ENCODE data around the gene LYZL2. TPM values are rescaled to one million over a fixed set of nuclear protein-coding genes. Genes with fewer than 3 reads are reported as not detected.
"Not testable (repeated sequence)": the region's sequence is repeated elsewhere in the genome, so short reads cannot be mapped to it uniquely, and the experiment has no call there.

The LYZL2 gene
- total RNA-seq, 8 experiments from 2014 or later = not detected

- in situ Hi-C loops (cut with MboI; ENCODE audit: low pct_unique_long_range_greater_than_20kb in 2 of 9, low sequenced_read_pairs in 9 of 9, unreplicated experiment in 9 of 9) = loop anchor here in 5 of 9 experiments (25.0 kb wide), 2 partner anchors 185 to 585 kb away; no protein-coding TSS in a partner anchor
- WGBS, 10 experiments = 87 to 93% methylated on average over 3 of the region's 7 CpGs; no CpG with 5 or more reads in 8 of the 10 experiments
Measured at GRCh38 chr10:30597433-30597824, 32.1 kb downstream of the LYZL2 start.

DNA sequence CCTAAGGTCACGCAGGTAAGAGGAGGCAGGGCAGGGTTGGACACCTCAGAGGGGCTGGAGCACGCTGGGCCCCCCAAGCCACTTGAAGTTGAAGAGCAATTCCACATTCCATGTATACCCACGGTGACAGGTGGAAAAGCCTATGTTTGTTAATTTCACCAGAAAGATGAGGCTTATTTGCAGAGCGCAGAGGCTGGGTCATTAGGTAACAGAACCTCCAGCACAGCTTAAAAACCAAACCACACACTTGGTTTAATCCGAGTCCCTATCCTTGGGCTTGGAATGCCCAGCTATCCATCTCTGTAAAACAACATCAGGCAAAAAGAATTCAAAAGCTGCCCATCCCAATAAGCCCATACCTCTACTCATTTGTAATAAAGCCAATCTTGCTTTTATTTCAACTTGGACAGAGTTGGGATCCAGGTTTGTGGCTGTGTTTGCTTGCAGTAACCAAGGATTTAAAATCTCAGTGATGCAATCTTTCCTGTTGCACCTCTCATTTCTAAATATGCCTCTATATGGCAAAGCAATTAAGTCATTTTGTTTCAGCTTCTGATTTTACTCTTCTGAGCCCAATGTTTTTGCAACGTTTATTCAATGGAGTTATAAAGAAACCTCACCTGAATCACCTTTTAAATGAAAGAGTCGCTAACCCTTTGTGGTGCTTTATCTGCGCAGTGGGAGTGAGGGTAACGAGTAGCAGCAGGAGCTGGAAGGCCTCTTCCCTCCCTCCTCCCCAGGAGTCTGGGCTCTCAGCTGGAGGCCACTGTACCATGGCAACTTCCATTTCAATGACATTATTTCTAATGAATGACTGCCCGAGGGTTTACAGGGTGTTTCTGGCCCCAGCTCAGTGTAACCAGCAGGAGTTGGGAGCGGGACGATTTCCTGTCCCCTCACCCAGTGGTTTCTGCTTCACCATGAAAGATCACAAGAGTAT is 32.8 kb downstream of the LYZL2 start:
- peak in 5 of 8 experiments; percentile 93 to 98 (median 97) for ATAC-seq (replicated peaks in 6 of 8)
- WGBS, 10 experiments = 75% methylated on average over 2 of the region's 12 CpGs; no CpG with 5 or more reads in 9 of the 10 experiments
- not testable (repeated sequence) for H3K27ac ChIP-seq, H3K4me3 ChIP-seq
- peaks cover 12 to 24% of the 10 kb centered on the region in 2 donors for H3K4me1 ChIP-seq (replicated peaks in 1 of 2)
- in situ Hi-C loops (cut with MboI; ENCODE audit: low pct_unique_long_range_greater_than_20kb in 2 of 9, low sequenced_read_pairs in 9 of 9, unreplicated experiment in 9 of 9) = loop anchor here in 5 of 9 experiments (25.0 kb wide), 2 partner anchors 184 to 584 kb away; no protein-coding TSS in a partner anchor

More at GRCh38 chr10:30597433-30597824, 32.1 kb downstream of the LYZL2 start:
- H3K4me1 ChIP-seq (replicated peaks in 1 of 2) = peaks cover 12 to 24% of the 10 kb centered on the region in 2 donors
- H3K4me3 ChIP-seq, H3K27ac ChIP-seq: not testable (repeated sequence)
- peak in 5 of 8 experiments; percentile 8 to 23 (median 12) for ATAC-seq (replicated peaks in 6 of 8)

DNA sequence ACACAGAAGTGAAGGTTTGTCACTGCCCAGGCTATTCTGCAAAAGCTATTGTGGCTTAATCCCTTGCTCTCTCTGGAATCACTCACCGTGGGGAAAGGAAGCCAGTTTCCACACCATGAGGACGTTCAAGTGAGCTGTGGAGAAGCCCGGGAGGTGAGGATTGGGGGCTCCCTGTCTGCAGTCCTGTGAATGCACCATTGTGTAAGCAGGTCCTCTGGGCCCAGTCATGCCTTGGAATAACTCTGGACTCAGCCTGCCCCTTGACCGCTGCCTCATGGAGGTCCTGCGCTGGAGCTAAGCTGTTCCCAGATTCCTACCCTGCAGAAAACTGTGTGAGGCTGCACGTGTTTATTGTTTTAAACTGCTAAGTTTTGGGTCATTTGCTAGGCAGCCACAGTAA is 33.5 kb downstream of the LYZL2 start:
- ATAC-seq (replicated peaks in 6 of 8) = no peak
- H3K4me1 ChIP-seq (replicated peaks in 1 of 2) = peaks cover 12 to 24% of the 10 kb centered on the region in 2 donors
- no peak overlapping the region for H3K27ac ChIP-seq
- WGBS, 10 experiments = 0 to 100% (median 61%) methylated on average over 1 to 3 of the region's 6 CpGs; no CpG with 5 or more reads in 3 of the 10 experiments
- in situ Hi-C loops (cut with MboI; ENCODE audit: low pct_unique_long_range_greater_than_20kb in 2 of 9, low sequenced_read_pairs in 9 of 9, unreplicated experiment in 9 of 9) = loop anchor here in 5 of 9 experiments (25.0 kb wide), 2 partner anchors 184 to 584 kb away; no protein-coding TSS in a partner anchor
- H3K4me3 ChIP-seq = no peak overlapping the region

DNA sequence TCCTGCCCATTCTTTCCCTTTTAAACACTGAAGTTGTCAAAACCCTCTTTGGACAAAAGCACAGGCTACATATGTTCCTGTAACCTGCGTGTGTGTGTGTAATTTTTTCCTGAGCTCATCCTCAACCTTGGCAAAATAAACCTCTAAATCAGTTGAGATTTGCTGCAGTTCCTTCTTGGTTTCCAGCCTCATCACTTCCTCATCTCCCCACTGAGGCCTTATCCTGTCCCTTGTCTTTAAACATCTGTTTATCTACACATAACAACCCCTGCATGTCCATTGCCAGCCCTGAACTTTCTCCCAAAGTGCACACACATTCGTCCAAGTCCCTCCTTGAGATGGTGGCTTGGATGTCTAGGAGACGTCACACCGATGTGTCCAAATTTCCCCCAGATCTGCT is 35.5 kb downstream of the LYZL2 start:
- ATAC-seq (replicated peaks in 6 of 8) = no peak
- Histone ChIP-seq H3K4me3 (no peak overlapping the region), H3K4me1 (replicated peaks in 1 of 2) (peaks cover 12 to 24% of the 10 kb centered on the region in 2 donors), H3K27ac (no peak overlapping the region)
- WGBS, 10 experiments = 40 to 89% (median 60%) methylated on average over 1 to 4 of the region's 4 CpGs; no CpG with 5 or more reads in 1 of the 10 experiments
- in situ Hi-C loops (cut with MboI; ENCODE audit: low pct_unique_long_range_greater_than_20kb in 2 of 9, low sequenced_read_pairs in 9 of 9, unreplicated experiment in 9 of 9) = loop anchor here in 5 of 9 experiments (25.0 kb wide), 2 partner anchors 182 to 582 kb away; no protein-coding TSS in a partner anchor

DNA sequence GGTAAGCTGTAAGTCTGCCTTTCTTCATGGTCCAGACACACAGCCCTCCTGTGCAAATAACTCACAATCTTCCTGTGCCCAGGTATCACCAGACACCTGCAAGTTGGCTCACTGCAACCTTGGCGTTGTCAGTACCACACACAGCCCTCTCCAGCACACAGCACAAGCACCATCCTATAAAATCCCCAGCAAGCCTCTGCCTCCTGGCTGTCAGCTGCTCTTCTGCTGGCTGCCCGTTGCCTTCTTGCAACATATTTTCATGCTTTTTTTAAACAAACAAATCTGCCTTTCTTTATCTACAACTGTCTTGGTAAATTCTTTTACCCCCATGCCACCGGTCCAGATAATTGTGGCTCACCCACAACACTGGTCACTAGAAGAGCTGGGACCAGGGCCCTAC is 36.8 kb downstream of the LYZL2 start:
- not testable (repeated sequence) for ATAC-seq (replicated peaks in 6 of 8); H3K27ac ChIP-seq; H3K4me3 ChIP-seq
- 50 to 80% (median 62%) methylated on average over 1 to 3 of the region's 3 CpGs; no CpG with 5 or more reads in 6 of the 10 experiments for whole genome bisulfite sequencing, 10 experiments
- in situ Hi-C loops (cut with MboI; ENCODE audit: low pct_unique_long_range_greater_than_20kb in 2 of 9, low sequenced_read_pairs in 9 of 9, unreplicated experiment in 9 of 9) = loop anchor here in 5 of 9 experiments (25.0 kb wide), 2 partner anchors 180 to 580 kb away; no protein-coding TSS in a partner anchor
- peaks cover 12 to 20% of the 10 kb centered on the region in 2 donors for H3K4me1 ChIP-seq (replicated peaks in 1 of 2)

DNA sequence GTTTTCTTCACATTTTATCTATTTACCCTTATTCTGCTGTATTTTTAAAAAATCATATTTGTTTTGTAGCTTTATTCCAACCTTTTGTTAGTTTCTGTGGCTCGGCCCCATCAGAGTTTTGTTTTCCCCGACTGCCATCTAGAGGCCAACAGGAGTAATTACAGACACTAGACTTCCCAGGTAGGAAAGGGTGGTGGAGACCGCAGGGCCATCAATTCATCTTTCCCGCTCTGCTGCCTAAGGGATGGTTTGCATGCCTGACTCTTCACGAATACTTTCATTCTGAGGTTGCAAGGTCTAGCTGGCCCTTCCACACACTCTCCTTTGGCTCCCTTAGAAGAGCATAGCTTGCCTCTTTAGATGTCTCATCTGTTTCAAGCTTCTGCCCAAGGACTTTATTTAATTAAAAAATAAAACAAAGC is 38.3 kb downstream of the LYZL2 start:
- WGBS, 10 experiments = 0 to 8% (median 1%) methylated on average over 2 to 5 of the region's 5 CpGs
- no peak overlapping the region for H3K27ac ChIP-seq
- peak; percentile 52 to 75 (median 68) for ATAC-seq (replicated peaks in 6 of 8)
- H3K4me1 ChIP-seq (replicated peaks in 1 of 2) = peaks cover 3 to 7% of the 10 kb centered on the region in 2 donors
- H3K4me3 ChIP-seq = no peak overlapping the region
- in situ Hi-C loops (cut with MboI; ENCODE audit: low pct_unique_long_range_greater_than_20kb in 2 of 9, low sequenced_read_pairs in 9 of 9, unreplicated experiment in 9 of 9) = loop anchor here in 5 of 9 experiments (25.0 kb wide), 2 partner anchors 179 to 579 kb away; no protein-coding TSS in a partner anchor

DNA sequence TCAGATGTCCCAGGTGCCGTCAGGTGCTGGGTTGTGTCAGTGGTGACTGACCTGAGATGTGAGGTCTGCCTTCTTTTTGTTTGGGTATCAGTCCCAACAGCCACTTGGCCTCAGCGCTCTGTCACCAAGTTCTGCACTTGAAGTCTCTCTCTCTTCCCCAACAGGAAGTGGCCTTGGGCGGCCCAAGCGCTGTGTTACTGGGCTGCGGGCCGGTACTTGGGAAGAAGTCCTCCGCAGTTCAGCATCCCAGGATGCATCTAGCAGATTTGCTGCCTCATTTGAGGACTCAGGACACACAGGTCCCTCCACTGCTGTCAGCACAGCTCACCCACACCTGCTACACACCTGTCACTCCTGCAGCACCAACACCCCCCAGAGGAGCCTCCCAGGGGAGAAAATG is 40.1 kb downstream of the LYZL2 start:
- no peak overlapping the region for H3K4me3 ChIP-seq
- ATAC-seq (replicated peaks in 6 of 8) = no peak
- in situ Hi-C loops (cut with MboI; ENCODE audit: low pct_unique_long_range_greater_than_20kb in 2 of 9, low sequenced_read_pairs in 9 of 9, unreplicated experiment in 9 of 9) = loop anchor here in 6 of 9 experiments (10.0 to 25.0 kb wide), 3 partner anchors 177 to 577 kb away; no protein-coding TSS in a partner anchor
- H3K4me1 ChIP-seq (replicated peaks in 1 of 2) = peaks cover 0 to 2% of the 10 kb centered on the region in 2 donors
- 54 to 100% (median 96%) methylated on average over 1 to 7 of the region's 7 CpGs; no CpG with 5 or more reads in 3 of the 10 experiments for WGBS, 10 experiments
- no peak overlapping the region for H3K27ac ChIP-seq

GRCh38 chr10:30587522-30588031 is 42.0 kb downstream of the LYZL2 start:
- peak in 4 of 8 experiments; percentile 24 to 65 (median 44) for ATAC-seq (replicated peaks in 6 of 8)

DNA sequence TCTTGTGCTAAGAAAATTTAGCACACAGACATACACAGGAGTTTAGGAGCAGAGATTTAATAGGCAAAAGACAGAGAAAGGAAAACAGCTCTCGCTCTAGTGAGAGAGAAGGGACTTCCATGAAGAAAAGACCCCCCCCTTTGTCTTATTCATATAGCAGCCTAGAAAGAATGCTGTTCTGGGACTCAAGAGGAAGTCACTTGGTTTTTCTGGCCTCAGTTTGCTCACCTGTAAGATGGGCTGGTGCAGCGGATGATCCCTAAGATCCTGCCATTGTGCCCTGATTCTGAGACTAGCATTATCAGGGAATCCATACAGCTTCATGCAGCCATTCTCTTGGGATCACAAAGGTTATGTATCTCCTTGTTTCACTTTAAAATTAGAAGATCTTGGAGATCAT is 42.7 kb downstream of the LYZL2 start:
- H3K4me3 ChIP-seq = no peak overlapping the region
- H3K4me1 ChIP-seq (replicated peaks in 1 of 2) = no peaks in the 10 kb centered on the region
- no peak for ATAC-seq (replicated peaks in 6 of 8)
- 80 to 100% (median 100%) methylated on average over 1 to 2 of the region's 2 CpGs; no CpG with 5 or more reads in 4 of the 10 experiments for WGBS, 10 experiments
- H3K27ac ChIP-seq = no peak overlapping the region
- in situ Hi-C loops (cut with MboI; ENCODE audit: low pct_unique_long_range_greater_than_20kb in 2 of 9, low sequenced_read_pairs in 9 of 9, unreplicated experiment in 9 of 9) = loop anchor here in 6 of 9 experiments (10.0 to 25.0 kb wide), 3 partner anchors 175 to 575 kb away; no protein-coding TSS in a partner anchor

More at GRCh38 chr10:30587522-30588031, 42.0 kb downstream of the LYZL2 start:
- H3K27ac ChIP-seq = no peak overlapping the region
- no peaks in the 10 kb centered on the region for H3K4me1 ChIP-seq (replicated peaks in 1 of 2)
- in situ Hi-C loops (cut with MboI; ENCODE audit: low pct_unique_long_range_greater_than_20kb in 2 of 9, low sequenced_read_pairs in 9 of 9, unreplicated experiment in 9 of 9) = loop anchor here in 6 of 9 experiments (10.0 to 25.0 kb wide), 3 partner anchors 175 to 575 kb away; no protein-coding TSS in a partner anchor
- WGBS, 10 experiments = 35 to 100% (median 61%) methylated on average over 1 to 5 of the region's 8 CpGs; no CpG with 5 or more reads in 5 of the 10 experiments
- H3K4me3 ChIP-seq = no peak overlapping the region

DNA sequence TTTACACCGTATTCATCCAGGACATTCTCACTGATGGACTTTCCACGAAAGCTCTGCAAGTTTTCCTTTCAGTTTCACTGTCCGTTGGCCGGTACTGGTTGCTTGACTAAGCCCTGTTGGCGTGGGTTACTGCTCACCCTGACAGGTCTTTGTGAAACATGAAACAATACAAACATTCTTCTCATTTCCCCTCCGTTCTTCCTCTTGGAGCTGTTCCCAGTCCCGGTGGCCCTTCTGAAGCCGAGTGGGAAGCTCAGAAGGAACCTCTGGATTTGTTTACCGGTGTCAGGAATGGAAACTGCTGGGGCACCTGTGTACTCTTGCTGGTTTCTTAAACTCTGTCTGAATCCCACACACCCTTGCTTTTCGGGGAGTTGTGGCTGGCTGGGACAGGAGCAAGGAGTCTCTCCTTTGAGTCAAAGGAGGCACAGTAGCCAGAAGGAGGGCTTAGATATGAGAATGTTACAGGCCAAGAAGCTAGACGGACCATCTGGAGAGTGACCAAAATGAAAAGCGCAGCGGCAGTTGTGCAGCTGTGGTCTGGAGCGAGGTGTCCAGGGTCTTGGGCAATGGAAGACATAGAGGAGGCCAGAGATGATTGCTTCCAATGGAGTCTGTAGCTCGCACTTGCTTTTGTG is 45.7 kb downstream of the LYZL2 start:
- Histone ChIP-seq H3K4me3 (no peak overlapping the region), H3K4me1 (replicated peaks in 1 of 2) (peaks cover 13 to 14% of the 10 kb centered on the region in 2 donors), H3K27ac (no peak overlapping the region)
- ATAC-seq (replicated peaks in 6 of 8) = peak in 7 of 8 experiments; percentile 42 to 94 (median 74)
- in situ Hi-C loops (cut with MboI; ENCODE audit: low pct_unique_long_range_greater_than_20kb in 2 of 9, low sequenced_read_pairs in 9 of 9, unreplicated experiment in 9 of 9) = loop anchor here in 6 of 9 experiments (10.0 to 25.0 kb wide), 3 partner anchors 172 to 572 kb away; no protein-coding TSS in a partner anchor
- WGBS, 10 experiments = 0 to 88% (median 65%) methylated on average over 1 to 13 of the region's 15 CpGs

DNA sequence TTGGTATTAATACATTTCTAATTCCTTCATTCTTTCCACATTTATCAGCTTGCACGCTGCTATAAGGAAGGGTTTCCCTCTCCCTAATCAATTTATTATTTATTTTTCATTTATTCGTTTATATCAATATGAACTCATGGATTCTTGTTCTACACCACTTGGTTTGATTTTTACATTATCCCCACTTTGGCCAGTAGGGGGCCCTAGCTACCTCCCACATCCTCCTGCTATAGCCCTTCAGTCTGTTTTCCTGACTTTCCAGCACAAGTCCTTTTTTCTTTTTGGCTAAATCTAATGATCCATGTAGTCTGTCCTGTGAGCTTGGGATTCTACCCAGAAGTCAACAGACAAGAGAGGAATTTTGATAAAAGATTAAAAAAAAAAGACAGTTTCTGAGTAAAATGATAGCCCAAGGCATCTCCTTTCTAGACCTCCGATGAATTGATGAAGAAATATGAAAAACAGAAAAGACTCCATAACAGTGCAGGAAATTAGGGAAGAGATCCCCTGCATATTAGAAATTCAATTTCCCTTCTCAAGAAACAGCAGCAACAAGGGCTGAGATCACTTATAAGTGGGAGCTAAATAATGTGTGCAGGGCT is 47.7 kb downstream of the LYZL2 start:
- WGBS, 10 experiments = 24 to 71% (median 33%) methylated on average over 2 to 3 of the region's 3 CpGs
- in situ Hi-C loops (cut with MboI; ENCODE audit: low pct_unique_long_range_greater_than_20kb in 2 of 9, low sequenced_read_pairs in 9 of 9, unreplicated experiment in 9 of 9) = loop anchor here in 6 of 9 experiments (10.0 to 25.0 kb wide), 3 partner anchors 170 to 570 kb away; no protein-coding TSS in a partner anchor
- ATAC-seq (replicated peaks in 6 of 8) = peak in 4 of 8 experiments; percentile 16 to 72 (median 60)
- Histone ChIP-seq H3K4me1 (replicated peaks in 1 of 2) (peaks cover 18 to 19% of the 10 kb centered on the region in 2 donors), H3K4me3 (no peak overlapping the region), H3K27ac (no peak overlapping the region)

All from motor neuron (in vitro differentiated cells).